CD4-positive, alpha-beta T cell treated with Interleukin-6 for 4 hours (primary cell): ENCODE data around the gene THOC2.

Experiments used
- DNase-seq: peaks from one replicate; pipeline ENCODE4 v3.0.0-alpha.2; 2020; ENCODE audit warnings: mixed read lengths

Gene THOC2

GRCh38 chrX:123562342-123563146 is 170.3 kb downstream of the THOC2 start:
- no peak for DNase-seq

- DNase-seq = no peak
Measured at GRCh38 chrX:123561439-123562215, 171.2 kb downstream of the THOC2 start.

DNA sequence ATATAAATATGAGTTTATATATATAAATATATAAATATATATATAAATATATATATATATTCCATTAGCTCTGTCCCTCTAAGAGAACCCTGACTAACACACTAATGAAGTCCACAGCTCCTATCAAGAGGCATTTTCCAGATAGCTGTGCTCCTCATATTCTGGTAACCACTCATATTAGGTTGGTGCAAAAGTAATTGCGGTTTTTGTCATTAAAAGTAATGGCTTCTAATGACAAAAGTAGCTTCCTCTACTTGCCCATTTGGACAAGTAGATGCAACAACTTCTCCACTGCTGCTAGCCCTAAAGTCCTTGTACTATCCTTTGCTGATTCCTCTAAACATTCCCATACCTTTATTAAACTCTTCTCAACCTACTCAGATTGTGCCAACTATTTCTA is 182.0 kb downstream of the THOC2 start:
- DNase-seq = no peak
